Spleen (tissue), 7 donors: ENCODE measurements around the gene DOCK4.

Experiments used
- POLR2A ChIP-seq, 3 donors: fragments of 450-650 bp; IDR thresholded peaks; one replicate each; pipeline ENCODE4 v1.5.1; 2017; ENCODE audit warnings: antibody characterized with exemption in 3 of 3, mild to moderate bottlenecking in 1 of 3
- POLR2AphosphoS5 ChIP-seq, 3 donors: sonication (generic); formaldehyde crosslinking; IDR thresholded peaks; one replicate each; pipeline ENCODE4 v1.5.1; 2017; ENCODE audit warnings: antibody characterized with exemption in 3 of 3
- TF ChIP-seq, protein P1 (sequence below), 11 experiments: fragments of 200-600 bp in 7 of 11; fragments of 450-650 bp in 4 of 11; sonication (generic) in 4 of 11; IDR thresholded peaks in 8 of 11; conservative IDR thresholded peaks in 3 of 11; 1 replicate in 7 of 11; 2 replicates in 4 of 11; pipeline versions ENCODE4 v1.4.0 to v1.8.0; 2016 to 2021; ENCODE audit warnings: antibody characterized with exemption in 11 of 11, inconsistent platforms in 4 of 11, mild to moderate bottlenecking in 1 of 11
- donor health status: DM: no; HTN: no; CAD: no; lungs with moderate emphysema.
- donor health status: DM: no; HTN: no; CAD: no.
- donor health status: DM: no; HTN: no; CAD: no.

DNA sequence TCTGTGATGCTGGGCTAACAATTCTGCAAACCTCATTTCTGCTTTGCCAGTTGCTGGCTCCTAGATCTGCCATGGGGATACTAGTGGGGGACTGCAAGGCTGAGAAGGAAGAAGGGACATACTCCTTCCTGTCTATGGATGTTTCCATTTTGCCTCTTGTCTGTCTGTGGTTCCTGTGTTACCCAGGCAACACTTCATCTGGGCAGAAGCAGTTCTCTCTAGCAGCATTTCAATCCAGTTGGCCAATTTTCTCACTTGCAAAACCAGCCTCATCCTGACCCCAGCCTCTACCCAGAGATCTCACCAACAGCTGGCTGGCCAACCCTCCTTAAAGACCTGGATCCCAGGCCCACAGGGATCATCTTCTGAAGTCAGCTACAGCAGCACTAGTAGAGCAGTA, 131.7 kb downstream of the DOCK4 start:
- TF ChIP-seq, protein P1, sequence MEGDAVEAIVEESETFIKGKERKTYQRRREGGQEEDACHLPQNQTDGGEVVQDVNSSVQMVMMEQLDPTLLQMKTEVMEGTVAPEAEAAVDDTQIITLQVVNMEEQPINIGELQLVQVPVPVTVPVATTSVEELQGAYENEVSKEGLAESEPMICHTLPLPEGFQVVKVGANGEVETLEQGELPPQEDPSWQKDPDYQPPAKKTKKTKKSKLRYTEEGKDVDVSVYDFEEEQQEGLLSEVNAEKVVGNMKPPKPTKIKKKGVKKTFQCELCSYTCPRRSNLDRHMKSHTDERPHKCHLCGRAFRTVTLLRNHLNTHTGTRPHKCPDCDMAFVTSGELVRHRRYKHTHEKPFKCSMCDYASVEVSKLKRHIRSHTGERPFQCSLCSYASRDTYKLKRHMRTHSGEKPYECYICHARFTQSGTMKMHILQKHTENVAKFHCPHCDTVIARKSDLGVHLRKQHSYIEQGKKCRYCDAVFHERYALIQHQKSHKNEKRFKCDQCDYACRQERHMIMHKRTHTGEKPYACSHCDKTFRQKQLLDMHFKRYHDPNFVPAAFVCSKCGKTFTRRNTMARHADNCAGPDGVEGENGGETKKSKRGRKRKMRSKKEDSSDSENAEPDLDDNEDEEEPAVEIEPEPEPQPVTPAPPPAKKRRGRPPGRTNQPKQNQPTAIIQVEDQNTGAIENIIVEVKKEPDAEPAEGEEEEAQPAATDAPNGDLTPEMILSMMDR (IDR thresholded peaks at IDR 0.05 in 8 of 11, conservative IDR thresholded peaks at IDR 0.05 in 3 of 11): no peak
- TF ChIP-seq POLR2A (IDR thresholded peaks at IDR 0.05): no peak
- no peak for TF ChIP-seq POLR2AphosphoS5 (IDR thresholded peaks at IDR 0.05)
